ENCODE data around the gene ADAM12.
"Not testable (repeated sequence)": the region's sequence is repeated elsewhere in the genome, so short reads cannot be mapped to it uniquely, and the experiment has no call there.

Gene ADAM12

DNA sequence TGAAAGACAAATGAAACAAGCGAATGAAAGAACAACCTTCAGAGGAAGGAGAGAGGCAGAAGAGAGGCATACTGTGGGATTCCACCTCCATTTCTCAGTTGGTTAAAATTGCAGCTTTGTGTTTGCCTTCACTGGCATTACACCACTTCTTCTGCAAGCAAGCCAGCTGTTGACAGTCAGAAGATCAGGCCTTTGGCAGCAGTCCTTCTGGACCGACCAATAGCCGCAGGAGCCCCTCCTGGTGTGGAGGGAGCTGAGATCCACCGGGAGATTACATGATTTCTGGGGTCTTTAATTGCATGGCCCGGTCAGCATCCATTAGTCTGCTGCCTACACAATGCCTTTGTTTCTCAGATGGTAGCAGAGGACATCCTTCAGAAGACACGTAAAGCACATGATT, 206.7 kb downstream of the ADAM12 start:
- TF ChIP-seq, protein P1, sequence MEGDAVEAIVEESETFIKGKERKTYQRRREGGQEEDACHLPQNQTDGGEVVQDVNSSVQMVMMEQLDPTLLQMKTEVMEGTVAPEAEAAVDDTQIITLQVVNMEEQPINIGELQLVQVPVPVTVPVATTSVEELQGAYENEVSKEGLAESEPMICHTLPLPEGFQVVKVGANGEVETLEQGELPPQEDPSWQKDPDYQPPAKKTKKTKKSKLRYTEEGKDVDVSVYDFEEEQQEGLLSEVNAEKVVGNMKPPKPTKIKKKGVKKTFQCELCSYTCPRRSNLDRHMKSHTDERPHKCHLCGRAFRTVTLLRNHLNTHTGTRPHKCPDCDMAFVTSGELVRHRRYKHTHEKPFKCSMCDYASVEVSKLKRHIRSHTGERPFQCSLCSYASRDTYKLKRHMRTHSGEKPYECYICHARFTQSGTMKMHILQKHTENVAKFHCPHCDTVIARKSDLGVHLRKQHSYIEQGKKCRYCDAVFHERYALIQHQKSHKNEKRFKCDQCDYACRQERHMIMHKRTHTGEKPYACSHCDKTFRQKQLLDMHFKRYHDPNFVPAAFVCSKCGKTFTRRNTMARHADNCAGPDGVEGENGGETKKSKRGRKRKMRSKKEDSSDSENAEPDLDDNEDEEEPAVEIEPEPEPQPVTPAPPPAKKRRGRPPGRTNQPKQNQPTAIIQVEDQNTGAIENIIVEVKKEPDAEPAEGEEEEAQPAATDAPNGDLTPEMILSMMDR (IDR thresholded peaks at IDR 0.05; ENCODE audit: insufficient read depth, missing control alignments), result no peak
- DNase-seq (ENCODE audit: insufficient read length, low spot score), result no peak
- FAIRE-seq, result no peak

GRCh38 chr10:126179637-126180036, 208.6 kb downstream of the ADAM12 start:
- FAIRE-seq (no peak), DNase-seq (ENCODE audit: insufficient read length, low spot score) (no peak)
- TF ChIP-seq, protein P1 (IDR thresholded peaks at IDR 0.05; ENCODE audit: insufficient read depth, missing control alignments), result no peak

- TF ChIP-seq, protein P1 (IDR thresholded peaks at IDR 0.05; ENCODE audit: insufficient read depth, missing control alignments), result no peak
- no peak for FAIRE-seq
- DNase-seq (ENCODE audit: insufficient read length, low spot score), result no peak
These were observed 210.8 kb downstream of the ADAM12 start for GRCh38 chr10:126177417-126178030.

GRCh38 chr10:126175641-126176262, 212.5 kb downstream of the ADAM12 start:
- no peak for DNase-seq (ENCODE audit: insufficient read length, low spot score)
- no peak for FAIRE-seq
- TF ChIP-seq, protein P1 (IDR thresholded peaks at IDR 0.05; ENCODE audit: insufficient read depth, missing control alignments), result no peak

DNA sequence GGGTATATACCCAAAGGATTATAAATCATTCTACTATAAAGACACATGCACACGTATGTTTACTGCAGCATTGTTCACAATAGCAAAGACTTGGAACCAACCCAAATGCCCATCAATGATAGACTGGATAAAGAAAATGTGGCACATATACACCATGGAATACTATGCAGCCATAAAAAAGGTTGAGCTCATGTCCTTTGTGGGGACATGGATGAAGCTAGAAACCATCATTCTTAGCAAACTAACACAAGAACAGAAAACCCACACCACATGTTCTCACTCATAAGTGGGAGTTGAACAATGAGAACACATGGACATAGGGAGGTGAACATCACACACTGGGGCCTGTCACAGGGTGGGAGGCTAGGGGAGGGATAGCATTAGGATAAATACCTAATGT, 215.5 kb downstream of the ADAM12 start:
- not testable (repeated sequence) for FAIRE-seq; DNase-seq (ENCODE audit: insufficient read length, low spot score)

DNA sequence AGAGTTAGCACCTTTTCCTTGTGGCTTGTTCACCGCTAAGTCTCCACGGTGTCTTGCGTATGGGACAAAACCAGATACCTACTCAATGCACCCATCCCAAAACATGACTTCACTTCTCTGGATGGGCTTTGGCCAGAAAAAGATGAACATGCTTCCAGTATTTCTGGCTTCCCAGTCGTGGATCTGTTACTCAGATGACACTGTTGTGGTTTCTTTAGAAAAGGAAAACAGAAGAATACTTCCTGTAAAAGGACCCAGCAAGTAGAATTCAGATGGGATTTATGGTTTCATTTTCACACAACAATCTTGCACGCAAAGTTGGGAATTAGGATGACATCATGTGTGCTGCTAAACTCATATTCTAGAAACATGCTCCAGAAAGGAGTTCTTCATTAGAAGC, 216.7 kb downstream of the ADAM12 start:
- no peak for DNase-seq (ENCODE audit: insufficient read length, low spot score)
- no peak for FAIRE-seq
- TF ChIP-seq, protein P1 (IDR thresholded peaks at IDR 0.05; ENCODE audit: insufficient read depth, missing control alignments), result no peak

DNA sequence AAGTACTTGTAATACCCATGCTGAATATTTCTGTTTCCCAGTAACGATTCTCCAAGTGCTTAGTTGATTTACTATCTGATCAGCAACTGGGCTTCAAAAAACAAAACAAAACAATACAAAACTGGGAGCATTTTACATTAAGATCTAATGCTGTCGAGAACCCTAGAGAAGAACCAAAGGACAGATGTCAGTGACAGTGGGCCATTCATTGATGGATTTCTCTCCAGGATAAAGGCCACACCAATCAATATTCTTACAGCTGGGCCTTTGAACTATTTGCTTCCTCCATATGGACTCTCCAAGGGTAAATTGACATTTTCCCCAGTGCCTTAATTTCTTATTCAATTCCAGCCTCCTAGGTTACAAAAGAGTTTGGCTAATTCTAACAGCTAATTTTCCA, 217.5 kb downstream of the ADAM12 start:
- FAIRE-seq (no peak), DNase-seq (ENCODE audit: insufficient read length, low spot score) (no peak)

More for the DNA sequence above, 217.5 kb downstream of the ADAM12 start:
- TF ChIP-seq, protein P1 (IDR thresholded peaks at IDR 0.05; ENCODE audit: insufficient read depth, missing control alignments), result no peak
